ENCODE data around the gene JUN. TPM values are rescaled to one million over a fixed set of nuclear protein-coding genes. Genes with fewer than 3 reads are reported as not detected.

Gene JUN
- total RNA-seq, 2 experiments from 2014 or later: 30.1 to 35.6 TPM

DNA sequence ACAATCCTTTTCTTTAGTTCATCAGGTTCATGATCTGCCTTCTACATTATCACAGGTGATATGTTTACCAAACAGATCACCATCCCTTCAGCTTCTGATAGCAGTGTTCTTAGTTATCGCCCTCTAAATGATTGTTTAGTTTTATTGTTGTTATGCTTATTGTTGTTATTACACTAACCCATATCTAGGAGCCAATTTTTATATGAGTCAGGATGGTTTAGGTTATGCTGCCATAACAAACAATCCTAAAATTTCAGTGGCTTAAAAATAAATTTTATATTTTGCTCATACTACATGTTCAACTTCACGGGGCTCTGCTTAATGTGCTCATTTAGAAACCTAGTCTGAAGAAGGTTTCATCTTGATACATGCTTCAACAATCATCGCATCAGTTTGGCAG lies 4.4 kb upstream of the JUN start:
- H3K9me3 Mint-ChIP-seq: peaks cover 15% of the 10 kb centered on the region
- no peak for DNase-seq
- H3K27me3 Mint-ChIP-seq: no peaks in the 10 kb centered on the region
- H3K36me3 Mint-ChIP-seq (ENCODE audit: low read depth): peaks cover 21% of the 10 kb centered on the region
- H3K4me1 Mint-ChIP-seq: peaks cover 14% of the 10 kb centered on the region
- no peak overlapping the region for H3K4me3 Mint-ChIP-seq
- H3K27ac Mint-ChIP-seq: no peak overlapping the region
- CTCF ChIA-PET: interaction anchor here (1.3 kb wide), 1 partner anchor 18 kb away, joined by 3 read pairs; no protein-coding TSS in a partner anchor
- POLR2A ChIA-PET: no interaction called here

DNA sequence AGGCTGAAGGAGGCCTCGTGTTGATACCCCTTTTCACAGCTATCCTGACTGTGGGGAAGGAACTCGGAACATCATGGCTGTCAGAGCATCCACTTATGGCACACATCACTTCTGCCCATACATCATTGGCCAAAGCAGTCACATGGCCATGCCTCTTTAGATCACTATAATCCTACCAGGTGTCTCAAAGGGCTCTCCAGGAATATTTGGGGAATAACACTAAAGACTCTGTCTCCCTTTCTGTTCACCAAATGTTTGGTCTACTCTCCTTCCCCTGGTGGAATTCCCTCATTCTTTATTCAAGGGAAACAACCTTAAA lies 3.0 kb upstream of the JUN start:
- no peak overlapping the region for H3K4me3 Mint-ChIP-seq
- H3K27me3 Mint-ChIP-seq: no peaks in the 10 kb centered on the region
- CTCF ChIA-PET: interaction anchor here (1.6 kb wide), 1 partner anchor 28 kb away, joined by 4 read pairs; no protein-coding TSS in a partner anchor
- H3K4me1 Mint-ChIP-seq: peaks cover 23% of the 10 kb centered on the region
- POLR2A ChIA-PET: no interaction called here
- H3K36me3 Mint-ChIP-seq (ENCODE audit: low read depth): peaks cover 29% of the 10 kb centered on the region
- H3K9me3 Mint-ChIP-seq: peaks cover 15% of the 10 kb centered on the region
- DNase-seq: no peak
- no peak overlapping the region for H3K27ac Mint-ChIP-seq

DNA sequence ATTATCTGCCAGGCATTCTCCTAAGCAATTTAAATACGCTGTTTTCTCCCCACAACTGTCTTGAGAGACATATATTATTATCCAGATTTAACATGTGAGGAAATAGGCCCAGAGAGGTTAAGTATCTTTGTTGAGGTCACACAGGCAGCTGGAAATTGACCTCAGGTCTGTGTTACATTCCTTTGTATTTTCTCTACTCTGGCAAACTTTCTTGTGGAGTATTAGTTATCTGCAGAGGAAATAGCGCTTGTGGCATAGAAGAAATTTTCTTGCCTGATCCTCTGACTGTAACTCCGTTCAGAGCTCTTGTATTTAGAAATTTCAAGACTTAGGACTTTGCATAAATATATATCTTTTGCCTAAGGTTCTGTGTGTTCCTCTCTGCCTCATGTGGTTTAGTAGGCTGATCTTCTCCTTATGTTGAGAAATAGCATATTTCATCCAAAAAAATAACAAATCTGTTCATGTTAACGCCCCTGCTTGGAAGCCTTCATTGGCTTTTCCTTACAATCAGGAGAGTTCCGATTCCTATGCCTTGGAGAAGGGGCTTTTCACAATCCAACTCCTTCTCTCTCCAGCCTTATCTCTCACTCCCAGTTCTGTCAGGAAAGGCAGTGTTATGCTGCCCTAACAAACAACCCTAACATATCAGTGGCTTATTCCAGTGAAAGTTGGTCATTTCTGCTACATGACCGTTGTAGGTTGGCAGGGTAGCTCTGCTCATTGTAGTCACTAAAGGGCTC lies 2.5 kb upstream of the JUN start:
- ChIA-PET POLR2A (no interaction called here), CTCF (interaction anchor here (1.6 kb wide), 1 partner anchor 28 kb away, joined by 4 read pairs; no protein-coding TSS in a partner anchor)
- Mint-ChIP-seq H3K9me3 (peaks cover 15% of the 10 kb centered on the region), H3K27ac (peak overlapping the region; percentile 10), H3K27me3 (no peaks in the 10 kb centered on the region), H3K4me3 (no peak overlapping the region), H3K4me1 (peaks cover 27% of the 10 kb centered on the region), H3K36me3 (ENCODE audit: low read depth) (peaks cover 31% of the 10 kb centered on the region)
- DNase-seq: no peak

DNA sequence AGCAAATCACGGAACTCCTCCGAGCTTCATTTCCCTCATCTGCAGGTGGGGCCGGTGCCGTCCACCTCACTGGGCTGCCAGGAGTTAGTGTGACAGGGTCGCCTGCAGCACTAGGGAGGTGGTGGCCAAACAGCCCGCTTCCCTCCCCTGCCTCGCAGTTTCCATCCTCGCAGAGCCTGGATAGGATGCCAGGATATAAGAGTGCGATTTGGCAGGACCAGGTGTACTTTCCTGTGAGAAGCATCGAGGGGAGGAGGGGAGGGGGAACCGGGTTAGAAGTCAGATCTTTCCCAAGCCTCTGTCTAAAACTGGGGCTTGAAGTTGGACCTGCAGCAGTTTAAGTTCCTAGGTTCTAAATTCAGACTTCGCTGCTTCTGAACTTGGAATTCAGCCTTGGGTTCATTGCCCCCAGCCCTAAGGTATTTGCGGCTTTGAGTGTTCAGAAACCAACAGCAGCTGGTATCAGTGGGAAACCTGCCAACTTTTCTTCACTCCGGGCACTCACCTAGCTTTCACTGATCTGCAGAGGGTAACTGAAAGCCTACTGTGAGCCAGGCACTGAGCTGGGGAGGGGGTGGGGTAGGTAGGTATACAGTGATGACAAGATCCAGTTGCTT lies 1.7 kb upstream of the JUN start:
- DNase-seq: peak; percentile 27
- Mint-ChIP-seq H3K9me3 (peaks cover 15% of the 10 kb centered on the region), H3K27me3 (no peaks in the 10 kb centered on the region), H3K4me3 (peak overlapping the region; percentile 89), H3K4me1 (peaks cover 22% of the 10 kb centered on the region), H3K27ac (peak overlapping the region; percentile 97), H3K36me3 (ENCODE audit: low read depth) (peaks cover 31% of the 10 kb centered on the region)
- CTCF ChIA-PET: interaction anchor here (0.5 to 1.6 kb wide), 5 partner anchors 12 to 213 kb away, joined by 3 to 6 read pairs (median 3); no protein-coding TSS in a partner anchor
- POLR2A ChIA-PET: no interaction called here

DNA sequence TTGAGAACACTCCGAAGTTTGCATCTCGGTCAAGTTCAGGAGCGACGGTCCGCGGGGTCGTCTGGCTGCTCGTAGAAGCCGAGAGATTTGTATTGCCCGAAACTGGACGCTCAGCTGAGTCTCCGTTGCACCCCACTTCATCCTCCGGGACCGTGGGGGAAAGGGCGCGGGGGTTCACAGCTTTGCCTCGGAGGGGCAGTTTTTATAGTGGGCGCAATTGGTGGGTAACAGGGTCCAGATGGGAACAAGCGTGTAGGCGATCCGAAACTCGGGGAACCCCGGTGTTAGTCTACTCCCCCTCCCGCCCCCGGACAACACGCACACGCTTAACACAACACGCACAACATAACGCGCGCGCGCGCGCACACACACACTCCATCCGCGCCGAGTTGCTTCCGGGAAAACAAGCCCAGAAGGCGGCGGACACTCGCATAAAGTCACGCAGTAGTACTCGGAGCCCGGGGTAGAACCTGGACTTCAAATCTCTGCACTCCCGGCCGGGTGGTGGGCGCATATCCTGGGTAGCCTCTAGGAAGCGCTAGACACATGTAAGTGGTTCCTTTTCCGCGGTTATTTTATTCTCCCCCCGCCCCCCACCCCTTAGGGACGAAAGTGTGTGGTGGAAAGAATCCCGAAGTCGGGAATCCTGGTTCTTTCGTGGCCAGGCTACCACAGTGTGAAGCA lies 1.1 kb upstream of the JUN start:
- ChIA-PET POLR2A (no interaction called here), CTCF (interaction anchor here (0.5 to 1.3 kb wide), 4 partner anchors 13 to 214 kb away, joined by 3 to 6 read pairs (median 3); no protein-coding TSS in a partner anchor)
- peaks cover 15% of the 10 kb centered on the region for H3K9me3 Mint-ChIP-seq
- peak overlapping the region; percentile 89 for H3K4me3 Mint-ChIP-seq
- DNase-seq: peak; percentile 87
- H3K27ac Mint-ChIP-seq: peak overlapping the region; percentile 97
- H3K36me3 Mint-ChIP-seq (ENCODE audit: low read depth): peaks cover 28% of the 10 kb centered on the region
- peaks cover 23% of the 10 kb centered on the region for H3K4me1 Mint-ChIP-seq
- H3K27me3 Mint-ChIP-seq: peaks cover 6% of the 10 kb centered on the region

DNA sequence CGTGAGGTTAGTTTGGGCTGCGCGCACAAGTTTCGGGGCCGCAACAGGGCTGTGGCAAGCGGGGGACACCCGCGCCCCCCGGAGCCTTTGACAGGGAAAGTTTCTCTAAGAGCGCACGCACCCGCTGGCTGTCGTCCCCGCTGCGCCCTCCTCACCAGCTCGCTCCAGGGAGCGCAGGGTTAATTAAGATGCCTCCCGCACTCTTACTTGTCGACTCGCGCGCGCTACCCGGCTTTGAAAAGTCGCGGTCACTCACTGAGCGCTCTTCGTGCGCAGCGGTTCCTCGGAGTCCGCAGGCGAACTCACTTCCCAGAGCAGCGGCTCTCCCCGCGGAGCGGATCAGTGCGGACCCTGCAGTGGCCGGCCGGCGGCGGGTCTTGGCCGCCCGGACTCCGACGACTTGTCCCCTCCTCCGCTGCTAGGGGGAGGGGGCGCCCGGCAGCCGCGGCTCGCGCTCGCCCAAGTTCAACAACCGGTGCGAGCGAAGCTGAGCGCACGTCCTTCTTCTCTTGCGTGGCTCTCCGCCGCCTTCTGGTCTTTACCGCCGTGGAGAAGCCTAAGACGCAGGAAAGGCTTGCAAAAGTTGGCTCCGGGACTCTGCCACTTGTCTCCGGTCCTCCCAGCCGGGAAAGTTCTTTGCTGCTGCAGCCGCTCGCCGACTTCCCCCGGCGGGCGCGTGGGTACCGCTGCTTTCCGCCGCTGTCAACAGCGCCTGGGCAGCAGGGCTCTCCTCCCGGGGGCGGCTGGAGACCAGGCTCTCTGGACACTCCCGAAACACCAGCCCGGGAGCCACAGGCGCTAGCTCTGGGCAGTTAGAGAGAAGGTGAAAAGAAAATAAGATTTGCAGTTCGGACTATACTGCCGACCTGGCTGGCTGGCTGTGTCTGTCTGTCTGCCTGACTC lies 506 bp downstream of the JUN start:
- ChIA-PET POLR2A (interaction anchor here (0.5 to 1.1 kb wide), 5 partner anchors 33 to 514 kb away, joined by 3 to 6 read pairs (median 3); no protein-coding TSS in a partner anchor), CTCF (interaction anchor here (0.6 to 3.0 kb wide), 6 partner anchors 11 to 120 kb away, joined by 3 to 21 read pairs (median 4); no protein-coding TSS in a partner anchor)
- peaks cover 15% of the 10 kb centered on the region for H3K36me3 Mint-ChIP-seq (ENCODE audit: low read depth)
- H3K4me3 Mint-ChIP-seq: peak overlapping the region; percentile 89
- peak overlapping the region; percentile 97 for H3K27ac Mint-ChIP-seq
- peak; percentile 57 for DNase-seq
- peaks cover 14% of the 10 kb centered on the region for H3K27me3 Mint-ChIP-seq
- H3K9me3 Mint-ChIP-seq: peaks cover 4% of the 10 kb centered on the region
- H3K4me1 Mint-ChIP-seq: peaks cover 23% of the 10 kb centered on the region

DNA sequence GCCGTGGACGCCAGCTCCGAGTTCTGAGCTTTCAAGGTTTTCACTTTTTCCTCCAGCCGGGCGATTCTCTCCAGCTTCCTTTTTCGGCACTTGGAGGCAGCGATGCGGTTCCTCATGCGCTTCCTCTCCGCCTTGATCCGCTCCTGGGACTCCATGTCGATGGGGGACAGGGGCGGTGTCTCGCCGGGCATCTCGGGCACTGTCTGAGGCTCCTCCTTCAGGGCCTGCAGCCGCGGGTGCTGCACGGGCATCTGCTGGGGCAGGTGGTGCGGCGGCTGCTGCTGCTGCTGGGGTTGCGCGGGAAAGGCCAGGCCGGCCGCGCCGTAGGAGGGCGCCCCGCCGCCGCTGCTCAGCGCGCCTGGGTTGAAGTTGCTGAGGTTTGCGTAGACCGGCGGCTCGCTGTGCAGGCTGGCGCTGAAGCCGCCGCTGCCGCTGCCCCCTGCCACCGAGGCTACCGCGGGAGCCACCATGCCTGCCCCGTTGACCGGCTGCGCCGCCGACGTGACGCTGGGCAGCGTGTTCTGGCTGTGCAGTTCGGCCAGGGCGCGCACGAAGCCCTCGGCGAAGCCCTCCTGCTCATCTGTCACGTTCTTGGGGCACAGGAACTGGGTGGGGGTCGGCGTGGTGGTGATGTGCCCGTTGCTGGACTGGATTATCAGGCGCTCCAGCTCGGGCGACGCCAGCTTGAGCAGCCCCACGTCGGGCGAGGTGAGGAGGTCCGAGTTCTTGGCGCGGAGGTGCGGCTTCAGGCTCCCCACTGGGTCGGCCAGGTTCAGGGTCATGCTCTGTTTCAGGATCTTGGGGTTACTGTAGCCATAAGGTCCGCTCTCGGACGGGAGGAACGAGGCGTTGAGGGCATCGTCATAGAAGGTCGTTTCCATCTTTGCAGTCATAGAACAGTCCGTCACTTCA lies 1.4 kb downstream of the JUN start:
- H3K4me1 Mint-ChIP-seq: peaks cover 23% of the 10 kb centered on the region
- peak; percentile 60 for DNase-seq
- peak overlapping the region; percentile 97 for H3K27ac Mint-ChIP-seq
- ChIA-PET POLR2A (interaction anchor here (0.5 to 1.1 kb wide), 3 partner anchors 14 to 515 kb away, joined by 3 to 4 read pairs (median 3); no protein-coding TSS in a partner anchor), CTCF (interaction anchor here (0.5 to 3.0 kb wide), 6 partner anchors 10 to 185 kb away, joined by 3 to 21 read pairs (median 4); no protein-coding TSS in a partner anchor)
- H3K4me3 Mint-ChIP-seq: peak overlapping the region; percentile 89
- peaks cover 10% of the 10 kb centered on the region for H3K36me3 Mint-ChIP-seq (ENCODE audit: low read depth)
- no peaks in the 10 kb centered on the region for H3K9me3 Mint-ChIP-seq
- H3K27me3 Mint-ChIP-seq: peaks cover 14% of the 10 kb centered on the region

DNA sequence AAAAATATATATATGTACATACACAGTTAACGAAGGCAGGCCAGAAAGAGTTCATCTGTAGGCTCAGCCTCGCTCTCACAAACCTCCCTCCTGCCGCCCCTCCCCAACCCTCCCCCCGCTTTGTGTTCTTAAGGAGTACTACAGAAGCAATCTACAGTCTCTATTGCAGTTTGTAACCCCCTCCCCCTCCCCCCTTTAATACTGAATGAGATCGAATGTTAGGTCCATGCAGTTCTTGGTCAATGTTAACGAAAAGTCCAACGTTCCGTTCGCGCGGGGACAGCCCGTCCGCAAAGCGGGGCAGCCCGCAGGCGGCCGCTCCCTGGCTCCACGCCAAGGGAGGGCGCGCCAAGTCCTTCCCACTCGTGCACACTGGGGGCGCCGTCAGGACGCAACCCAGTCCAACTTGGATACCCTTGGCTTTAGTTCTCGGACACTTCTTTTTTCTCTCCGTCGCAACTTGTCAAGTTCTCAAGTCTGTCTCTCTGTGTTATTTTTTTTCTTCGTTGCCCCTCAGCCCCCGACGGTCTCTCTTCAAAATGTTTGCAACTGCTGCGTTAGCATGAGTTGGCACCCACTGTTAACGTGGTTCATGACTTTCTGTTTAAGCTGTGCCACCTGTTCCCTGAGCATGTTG lies 2.2 kb downstream of the JUN start:
- Mint-ChIP-seq H3K4me1 (peaks cover 23% of the 10 kb centered on the region), H3K4me3 (peak overlapping the region; percentile 89), H3K27ac (peak overlapping the region; percentile 97), H3K9me3 (no peaks in the 10 kb centered on the region), H3K36me3 (ENCODE audit: low read depth) (peaks cover 10% of the 10 kb centered on the region), H3K27me3 (peaks cover 14% of the 10 kb centered on the region)
- peak; percentile 45 for DNase-seq
- POLR2A ChIA-PET: interaction anchor here (0.6 kb wide), 1 partner anchor 13 kb away, joined by 3 read pairs; no protein-coding TSS in a partner anchor
- CTCF ChIA-PET: interaction anchor here (0.5 to 3.0 kb wide), 6 partner anchors 9 to 513 kb away, joined by 3 to 21 read pairs (median 4); no protein-coding TSS in a partner anchor

DNA sequence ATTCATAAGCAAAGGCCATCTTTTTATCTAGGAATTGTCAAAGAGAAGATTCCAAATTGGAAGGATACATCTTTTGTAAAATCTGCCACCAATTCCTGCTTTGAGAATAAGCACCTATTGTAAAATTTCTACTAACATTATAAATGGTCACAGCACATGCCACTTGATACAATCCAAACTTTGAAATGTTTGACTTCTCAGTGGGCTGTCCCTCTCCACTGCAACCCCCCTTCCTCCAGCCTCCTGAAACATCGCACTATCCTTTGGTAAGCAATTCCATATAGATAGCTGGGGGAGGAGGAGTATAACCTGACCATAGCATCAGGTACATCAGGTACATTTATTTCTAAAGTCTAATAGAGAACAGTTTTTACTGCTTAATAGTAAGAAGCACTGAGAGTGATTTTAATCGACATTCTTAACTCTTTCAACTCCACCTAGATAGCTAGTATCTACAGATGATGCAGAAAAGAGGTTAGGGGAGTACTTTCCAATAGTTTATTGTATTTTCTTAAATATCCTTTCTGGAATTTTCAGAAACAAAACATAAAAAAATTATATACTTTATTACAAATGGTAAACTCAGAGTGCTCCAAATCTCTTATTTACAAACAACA lies 2.9 kb downstream of the JUN start:
- ChIA-PET CTCF (interaction anchor here (0.6 to 3.0 kb wide), 3 partner anchors 8 to 514 kb away, joined by 3 to 21 read pairs (median 4); no protein-coding TSS in a partner anchor), POLR2A (no interaction called here)
- Mint-ChIP-seq H3K27me3 (peaks cover 14% of the 10 kb centered on the region), H3K9me3 (no peaks in the 10 kb centered on the region), H3K4me3 (peak overlapping the region; percentile 89), H3K4me1 (peaks cover 23% of the 10 kb centered on the region), H3K36me3 (ENCODE audit: low read depth) (peaks cover 10% of the 10 kb centered on the region), H3K27ac (no peak overlapping the region)
- DNase-seq: no peak

DNA sequence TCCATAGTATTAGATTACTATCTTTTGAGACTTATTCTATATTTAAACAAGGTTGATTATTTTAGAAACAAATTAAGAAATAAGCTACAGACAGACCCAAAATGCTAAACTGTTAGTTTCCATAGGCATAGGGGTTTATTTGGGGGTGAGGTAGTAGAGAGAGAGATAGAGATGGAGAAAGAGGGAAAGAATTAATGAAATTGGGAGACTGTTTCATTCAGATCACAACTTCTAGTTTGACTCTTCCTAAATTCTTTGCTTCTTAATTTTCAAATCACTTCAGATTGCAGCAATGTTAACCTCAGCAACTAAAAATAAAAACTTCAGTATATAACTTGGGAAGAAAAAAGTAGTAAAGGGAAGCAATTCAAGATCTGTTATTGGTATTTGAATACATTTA lies 3.4 kb downstream of the JUN start:
- Mint-ChIP-seq H3K27me3 (peaks cover 14% of the 10 kb centered on the region), H3K4me3 (no peak overlapping the region), H3K9me3 (no peaks in the 10 kb centered on the region), H3K27ac (no peak overlapping the region), H3K36me3 (ENCODE audit: low read depth) (peaks cover 10% of the 10 kb centered on the region), H3K4me1 (peaks cover 22% of the 10 kb centered on the region)
- CTCF ChIA-PET: interaction anchor here (1.0 to 3.0 kb wide), 2 partner anchors 8 to 13 kb away, joined by 5 to 21 read pairs; no protein-coding TSS in a partner anchor
- POLR2A ChIA-PET: no interaction called here
- DNase-seq: no peak

All from activated CD4-positive, alpha-beta T cell treated with anti-CD3 and anti-CD28 coated beads, Interleukin-2, amount 10 ng/mL, durations not matched to agents 7 days and 5 days (primary cell).